Spleen (tissue), 7 donors: Measurements from ENCODE around the gene PDE6H.

Experiments used
- POLR2A ChIP-seq, 3 donors: fragments of 450-650 bp; IDR thresholded peaks; one replicate each; pipeline ENCODE4 v1.5.1; 2017; ENCODE audit warnings: antibody characterized with exemption in 3 of 3, mild to moderate bottlenecking in 1 of 3
- POLR2AphosphoS5 ChIP-seq, 3 donors: sonication (generic); formaldehyde crosslinking; IDR thresholded peaks; one replicate each; pipeline ENCODE4 v1.5.1; 2017; ENCODE audit warnings: antibody characterized with exemption in 3 of 3
- TF ChIP-seq, protein P1 (sequence below), 11 experiments: fragments of 200-600 bp in 7 of 11; fragments of 450-650 bp in 4 of 11; sonication (generic) in 4 of 11; IDR thresholded peaks in 8 of 11; conservative IDR thresholded peaks in 3 of 11; 1 replicate in 7 of 11; 2 replicates in 4 of 11; pipeline versions ENCODE4 v1.4.0 to v1.8.0; 2016 to 2021; ENCODE audit warnings: antibody characterized with exemption in 11 of 11, inconsistent platforms in 4 of 11, mild to moderate bottlenecking in 1 of 11
- donor health status: DM: no; HTN: no; CAD: no; lungs with moderate emphysema.
- donor health status: DM: no; HTN: no; CAD: no.
- donor health status: DM: no; HTN: no; CAD: no.

DNA sequence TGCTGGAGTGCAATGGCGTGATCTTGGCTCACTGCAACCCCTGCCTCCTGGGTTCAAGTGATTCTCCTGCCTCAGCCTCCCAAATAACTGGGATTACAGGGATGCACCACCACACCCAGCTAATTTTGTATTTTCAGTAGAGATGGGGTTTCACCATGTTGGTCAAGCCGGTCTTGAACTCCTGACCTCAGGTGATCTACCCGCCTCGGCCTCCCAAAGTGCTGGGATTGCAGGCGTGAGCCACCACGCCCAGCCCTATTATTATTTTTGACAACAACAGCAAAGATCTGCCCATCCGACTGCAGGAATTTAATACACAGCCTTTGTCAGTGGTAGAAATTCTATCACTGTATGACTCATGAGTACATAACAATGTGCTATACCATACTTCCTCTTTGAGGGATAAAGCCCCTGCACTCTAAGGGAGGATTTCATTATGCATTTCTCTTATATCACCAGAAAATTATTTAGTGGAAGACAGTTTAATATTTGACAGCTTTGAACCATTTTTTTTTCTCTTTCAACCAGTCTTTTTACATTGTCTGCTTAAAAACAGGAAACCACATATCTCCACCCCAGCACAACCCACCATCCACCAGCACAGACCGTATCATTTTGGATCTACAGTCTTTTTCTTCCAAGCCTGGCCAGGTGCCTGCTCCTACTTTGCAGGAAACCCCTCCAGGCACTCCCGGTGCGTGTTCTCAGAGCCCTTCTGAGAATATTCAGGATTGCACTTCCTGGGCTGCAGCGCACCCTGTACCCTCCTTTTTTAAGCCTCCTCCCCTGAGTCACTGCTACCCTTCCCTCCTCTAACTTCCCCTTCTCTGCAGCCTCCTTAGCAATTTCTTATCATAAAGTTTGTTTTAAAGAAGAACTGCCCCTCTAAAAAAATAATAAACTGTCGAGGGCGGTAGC, 12.0 kb upstream of the PDE6H start:
- TF ChIP-seq POLR2AphosphoS5 (IDR thresholded peaks at IDR 0.05) (peak in 1 of 3 donors; percentile 46), POLR2A (IDR thresholded peaks at IDR 0.05) (no peak)
- TF ChIP-seq, protein P1, sequence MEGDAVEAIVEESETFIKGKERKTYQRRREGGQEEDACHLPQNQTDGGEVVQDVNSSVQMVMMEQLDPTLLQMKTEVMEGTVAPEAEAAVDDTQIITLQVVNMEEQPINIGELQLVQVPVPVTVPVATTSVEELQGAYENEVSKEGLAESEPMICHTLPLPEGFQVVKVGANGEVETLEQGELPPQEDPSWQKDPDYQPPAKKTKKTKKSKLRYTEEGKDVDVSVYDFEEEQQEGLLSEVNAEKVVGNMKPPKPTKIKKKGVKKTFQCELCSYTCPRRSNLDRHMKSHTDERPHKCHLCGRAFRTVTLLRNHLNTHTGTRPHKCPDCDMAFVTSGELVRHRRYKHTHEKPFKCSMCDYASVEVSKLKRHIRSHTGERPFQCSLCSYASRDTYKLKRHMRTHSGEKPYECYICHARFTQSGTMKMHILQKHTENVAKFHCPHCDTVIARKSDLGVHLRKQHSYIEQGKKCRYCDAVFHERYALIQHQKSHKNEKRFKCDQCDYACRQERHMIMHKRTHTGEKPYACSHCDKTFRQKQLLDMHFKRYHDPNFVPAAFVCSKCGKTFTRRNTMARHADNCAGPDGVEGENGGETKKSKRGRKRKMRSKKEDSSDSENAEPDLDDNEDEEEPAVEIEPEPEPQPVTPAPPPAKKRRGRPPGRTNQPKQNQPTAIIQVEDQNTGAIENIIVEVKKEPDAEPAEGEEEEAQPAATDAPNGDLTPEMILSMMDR (IDR thresholded peaks at IDR 0.05 in 8 of 11, conservative IDR thresholded peaks at IDR 0.05 in 3 of 11), result no peak
